ENCODE results near the gene ZRSR2.
"Not testable (repeated sequence)": the region's sequence is repeated elsewhere in the genome, so short reads cannot be mapped to it uniquely, and the experiment has no call there.

Gene ZRSR2

GRCh38 chrX:15825936-15826335, 35.7 kb downstream of the ZRSR2 start:
- no peak overlapping the region for H3K9ac ChIP-seq (ENCODE audit: low read length in 2 of 2)
- no peaks in the 10 kb centered on the region for H3K9me3 ChIP-seq (ENCODE audit: control insufficient read depth in 2 of 2, low read length in 2 of 2)
- no peak overlapping the region for H3K27ac ChIP-seq (ENCODE audit: low read length)
- peaks cover 3 to 14% of the 10 kb centered on the region in 2 donors for H3K36me3 ChIP-seq (ENCODE audit: control insufficient read depth in 2 of 2, insufficient read depth in 2 of 2, low read length in 2 of 2)
- no peaks in the 10 kb centered on the region for H3K4me1 ChIP-seq (ENCODE audit: control insufficient read depth, insufficient read depth, low read length)
- H3K4me3 ChIP-seq (ENCODE audit: low read length in 2 of 2) = no peak overlapping the region
- no peaks in the 10 kb centered on the region for H3K27me3 ChIP-seq (ENCODE audit: control insufficient read depth in 1 of 2, insufficient read depth in 2 of 2, low read length in 2 of 2)

DNA sequence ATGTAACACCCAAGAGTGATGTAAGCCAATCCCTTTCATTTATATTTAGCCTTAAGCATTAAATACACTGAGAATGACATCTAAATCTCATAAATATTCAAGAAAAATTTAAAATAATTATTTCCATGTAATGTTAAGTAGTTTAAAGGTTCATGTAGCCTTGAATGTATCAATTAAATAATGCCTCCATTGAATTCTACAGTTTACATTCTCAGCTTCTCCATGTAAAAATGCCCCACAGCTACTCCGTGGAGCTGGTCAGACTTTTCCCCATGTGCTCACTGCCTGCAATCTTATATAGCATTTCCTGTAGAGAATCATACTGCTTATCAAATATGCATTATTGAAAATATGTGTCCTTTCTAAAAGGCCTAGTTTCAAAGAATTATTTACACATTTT, 38.9 kb downstream of the ZRSR2 start:
- Histone ChIP-seq H3K27me3 (ENCODE audit: control insufficient read depth in 1 of 2, insufficient read depth in 2 of 2, low read length in 2 of 2) (no peaks in the 10 kb centered on the region), H3K4me3 (ENCODE audit: low read length in 2 of 2) (no peak overlapping the region), H3K36me3 (ENCODE audit: control insufficient read depth in 2 of 2, insufficient read depth in 2 of 2, low read length in 2 of 2) (peaks cover 0 to 5% of the 10 kb centered on the region in 2 donors), H3K9ac (ENCODE audit: low read length in 2 of 2) (no peak overlapping the region), H3K4me1 (ENCODE audit: control insufficient read depth, insufficient read depth, low read length) (no peaks in the 10 kb centered on the region), H3K27ac (ENCODE audit: low read length) (no peak overlapping the region), H3K9me3 (ENCODE audit: control insufficient read depth in 2 of 2, low read length in 2 of 2) (no peaks in the 10 kb centered on the region)

DNA sequence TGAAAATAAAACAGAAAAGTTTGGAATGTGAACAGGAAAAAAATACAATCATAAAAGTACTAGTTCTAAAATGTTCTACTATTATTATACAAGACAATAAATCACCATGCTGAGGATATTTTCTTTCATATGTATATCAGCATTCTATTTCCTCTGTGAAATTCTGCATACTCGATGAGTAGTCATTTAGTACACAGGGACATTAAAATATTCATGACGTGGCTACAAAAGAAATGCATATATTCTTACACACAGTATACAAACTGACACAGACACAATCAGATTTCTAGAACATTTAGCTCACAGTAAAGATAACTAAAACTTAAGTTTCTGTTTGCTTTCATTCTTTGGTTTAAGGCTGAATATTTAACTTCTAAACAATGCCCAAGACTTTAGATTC, 41.1 kb downstream of the ZRSR2 start:
- not testable (repeated sequence) for H3K36me3 ChIP-seq (ENCODE audit: control insufficient read depth in 2 of 2, insufficient read depth in 2 of 2, low read length in 2 of 2); H3K9ac ChIP-seq (ENCODE audit: low read length in 2 of 2); H3K27me3 ChIP-seq (ENCODE audit: control insufficient read depth in 1 of 2, insufficient read depth in 2 of 2, low read length in 2 of 2); H3K4me1 ChIP-seq (ENCODE audit: control insufficient read depth, insufficient read depth, low read length); H3K27ac ChIP-seq (ENCODE audit: low read length); H3K9me3 ChIP-seq (ENCODE audit: control insufficient read depth in 2 of 2, low read length in 2 of 2); H3K4me3 ChIP-seq (ENCODE audit: low read length in 2 of 2)

DNA sequence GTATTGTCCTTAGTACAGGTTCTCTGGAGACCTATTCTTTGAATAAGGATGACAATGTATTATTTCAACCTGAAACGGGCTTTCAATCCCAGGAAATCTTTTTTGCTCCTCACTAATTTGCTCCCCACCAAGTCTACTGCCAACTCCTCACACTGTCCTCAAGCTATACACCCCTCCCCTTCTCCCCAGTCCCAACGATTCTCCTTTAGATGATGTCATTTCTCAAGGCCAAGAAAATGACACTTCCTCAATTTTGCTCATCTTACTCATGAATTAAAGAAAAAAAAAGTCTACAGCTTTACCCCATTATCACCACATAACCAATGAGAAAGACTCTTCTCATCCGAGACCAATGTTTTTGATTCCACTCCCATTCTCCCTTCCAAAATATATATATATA, 43.8 kb downstream of the ZRSR2 start:
- Histone ChIP-seq H3K9ac (ENCODE audit: low read length in 2 of 2) (no peak overlapping the region), H3K27me3 (ENCODE audit: control insufficient read depth in 1 of 2, insufficient read depth in 2 of 2, low read length in 2 of 2) (no peaks in the 10 kb centered on the region), H3K9me3 (ENCODE audit: control insufficient read depth in 2 of 2, low read length in 2 of 2) (no peaks in the 10 kb centered on the region), H3K36me3 (ENCODE audit: control insufficient read depth in 2 of 2, insufficient read depth in 2 of 2, low read length in 2 of 2) (no peaks in the 10 kb centered on the region), H3K4me1 (ENCODE audit: control insufficient read depth, insufficient read depth, low read length) (no peaks in the 10 kb centered on the region), H3K4me3 (ENCODE audit: low read length in 2 of 2) (no peak overlapping the region), H3K27ac (ENCODE audit: low read length) (no peak overlapping the region)

GRCh38 chrX:15834827-15835595, 44.7 kb downstream of the ZRSR2 start:
- H3K4me3 ChIP-seq (ENCODE audit: low read length in 2 of 2) = no peak overlapping the region
- H3K27ac ChIP-seq (ENCODE audit: low read length) = no peak overlapping the region
- H3K9me3 ChIP-seq (ENCODE audit: control insufficient read depth in 2 of 2, low read length in 2 of 2) = no peaks in the 10 kb centered on the region
- H3K4me1 ChIP-seq (ENCODE audit: control insufficient read depth, insufficient read depth, low read length) = no peaks in the 10 kb centered on the region
- no peak overlapping the region for H3K9ac ChIP-seq (ENCODE audit: low read length in 2 of 2)
- no peaks in the 10 kb centered on the region for H3K36me3 ChIP-seq (ENCODE audit: control insufficient read depth in 2 of 2, insufficient read depth in 2 of 2, low read length in 2 of 2)
- no peaks in the 10 kb centered on the region for H3K27me3 ChIP-seq (ENCODE audit: control insufficient read depth in 1 of 2, insufficient read depth in 2 of 2, low read length in 2 of 2)

DNA sequence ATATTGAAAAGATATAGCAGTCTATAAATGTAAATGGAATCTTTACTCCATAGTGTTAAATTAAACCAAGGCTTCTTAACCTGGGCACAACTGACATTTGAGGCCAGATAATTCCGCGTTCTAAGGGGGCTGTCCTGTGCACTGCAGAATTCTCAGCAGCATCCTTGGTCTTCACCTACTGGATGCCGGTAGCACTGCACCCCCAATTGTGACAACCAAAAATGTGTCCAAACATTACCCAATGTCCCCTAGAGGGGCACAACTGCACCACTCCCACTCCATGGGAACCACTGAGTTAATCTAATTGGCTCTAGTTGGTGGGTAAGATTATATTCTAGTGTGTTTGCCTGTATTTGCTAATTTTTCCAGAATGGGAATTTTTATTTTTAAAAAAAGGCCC, 47.7 kb downstream of the ZRSR2 start:
- no peak overlapping the region for H3K9ac ChIP-seq (ENCODE audit: low read length in 2 of 2)
- H3K36me3 ChIP-seq (ENCODE audit: control insufficient read depth in 2 of 2, insufficient read depth in 2 of 2, low read length in 2 of 2) = no peaks in the 10 kb centered on the region
- H3K27me3 ChIP-seq (ENCODE audit: control insufficient read depth in 1 of 2, insufficient read depth in 2 of 2, low read length in 2 of 2) = no peaks in the 10 kb centered on the region
- no peak overlapping the region for H3K4me3 ChIP-seq (ENCODE audit: low read length in 2 of 2)
- H3K9me3 ChIP-seq (ENCODE audit: control insufficient read depth in 2 of 2, low read length in 2 of 2) = no peaks in the 10 kb centered on the region
- H3K27ac ChIP-seq (ENCODE audit: low read length) = no peak overlapping the region
- H3K4me1 ChIP-seq (ENCODE audit: control insufficient read depth, insufficient read depth, low read length) = no peaks in the 10 kb centered on the region

DNA sequence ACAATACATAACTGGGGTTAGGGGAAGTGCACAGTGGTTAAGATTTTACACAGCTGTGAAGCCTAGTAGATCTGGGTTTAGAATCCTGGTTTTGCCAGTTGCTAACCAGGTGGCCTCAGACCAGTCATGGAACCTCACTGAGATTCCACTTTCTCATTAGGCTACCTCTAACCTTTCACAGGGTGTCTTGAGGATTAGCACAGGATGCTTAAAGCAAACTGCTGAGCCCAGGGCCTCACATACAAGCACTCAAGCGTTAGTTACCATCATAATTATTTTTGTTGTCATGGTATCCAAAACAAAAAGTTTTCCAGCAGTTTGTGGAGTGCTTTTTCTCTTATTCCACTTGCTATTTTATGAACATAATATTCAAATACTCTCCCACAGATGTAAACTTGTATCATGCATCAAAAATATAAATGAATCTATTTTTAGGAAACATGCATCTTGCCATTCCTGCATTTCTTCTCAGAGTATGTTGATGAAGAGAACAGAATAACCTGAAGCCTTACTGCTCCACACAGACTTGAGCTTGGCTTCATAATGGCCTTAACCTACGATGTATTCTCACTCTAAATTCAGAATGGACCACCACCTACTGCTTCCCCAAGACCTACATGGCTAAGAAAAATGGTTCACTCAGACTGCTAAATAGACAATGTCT, 51.7 kb downstream of the ZRSR2 start:
- H3K4me3 ChIP-seq (ENCODE audit: low read length in 2 of 2) = no peak overlapping the region
- H3K27me3 ChIP-seq (ENCODE audit: control insufficient read depth in 1 of 2, insufficient read depth in 2 of 2, low read length in 2 of 2) = no peaks in the 10 kb centered on the region
- H3K27ac ChIP-seq (ENCODE audit: low read length) = no peak overlapping the region
- H3K4me1 ChIP-seq (ENCODE audit: control insufficient read depth, insufficient read depth, low read length) = no peaks in the 10 kb centered on the region
- H3K9me3 ChIP-seq (ENCODE audit: control insufficient read depth in 2 of 2, low read length in 2 of 2) = no peaks in the 10 kb centered on the region
- no peak overlapping the region for H3K9ac ChIP-seq (ENCODE audit: low read length in 2 of 2)
- peaks cover 0 to 11% of the 10 kb centered on the region in 2 donors for H3K36me3 ChIP-seq (ENCODE audit: control insufficient read depth in 2 of 2, insufficient read depth in 2 of 2, low read length in 2 of 2)

- H3K4me3 ChIP-seq (ENCODE audit: low read length in 2 of 2) = no peak overlapping the region
- H3K36me3 ChIP-seq (ENCODE audit: control insufficient read depth in 2 of 2, insufficient read depth in 2 of 2, low read length in 2 of 2) = peaks cover 0 to 11% of the 10 kb centered on the region in 2 donors
- peaks cover 5% of the 10 kb centered on the region for H3K4me1 ChIP-seq (ENCODE audit: control insufficient read depth, insufficient read depth, low read length)
- H3K27me3 ChIP-seq (ENCODE audit: control insufficient read depth in 1 of 2, insufficient read depth in 2 of 2, low read length in 2 of 2) = no peaks in the 10 kb centered on the region
- H3K9me3 ChIP-seq (ENCODE audit: control insufficient read depth in 2 of 2, low read length in 2 of 2) = no peaks in the 10 kb centered on the region
- no peak overlapping the region for H3K9ac ChIP-seq (ENCODE audit: low read length in 2 of 2)
- no peak overlapping the region for H3K27ac ChIP-seq (ENCODE audit: low read length)
Observed at GRCh38 chrX:15843960-15844359, 53.7 kb downstream of the ZRSR2 start.

DNA sequence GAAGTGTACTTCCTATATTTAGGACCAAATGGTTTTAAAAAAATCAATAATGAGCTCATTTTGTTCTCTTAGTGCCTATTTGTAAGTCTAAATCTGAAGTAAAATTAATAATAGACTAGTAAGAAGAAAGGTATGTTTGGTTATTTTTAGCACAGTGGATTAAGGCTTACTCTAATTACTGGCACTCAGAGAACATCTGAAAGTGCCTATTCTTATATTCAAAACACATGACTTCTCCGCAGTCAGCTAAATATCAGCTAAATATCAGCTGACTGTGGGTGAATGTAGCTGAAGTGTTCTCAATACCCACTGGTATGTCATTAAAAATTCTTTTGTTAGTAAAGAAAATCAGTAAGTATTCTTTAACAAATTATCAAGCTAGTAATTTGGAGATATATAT, 58.3 kb downstream of the ZRSR2 start:
- Histone ChIP-seq H3K9ac (ENCODE audit: low read length in 2 of 2) (no peak overlapping the region), H3K4me3 (ENCODE audit: low read length in 2 of 2) (no peak overlapping the region), H3K27me3 (ENCODE audit: control insufficient read depth in 1 of 2, insufficient read depth in 2 of 2, low read length in 2 of 2) (peaks cover 0 to 2% of the 10 kb centered on the region in 2 donors), H3K4me1 (ENCODE audit: control insufficient read depth, insufficient read depth, low read length) (peaks cover 5% of the 10 kb centered on the region), H3K9me3 (ENCODE audit: control insufficient read depth in 2 of 2, low read length in 2 of 2) (no peaks in the 10 kb centered on the region), H3K27ac (ENCODE audit: low read length) (no peak overlapping the region), H3K36me3 (ENCODE audit: control insufficient read depth in 2 of 2, insufficient read depth in 2 of 2, low read length in 2 of 2) (peaks cover 0 to 11% of the 10 kb centered on the region in 2 donors)

DNA sequence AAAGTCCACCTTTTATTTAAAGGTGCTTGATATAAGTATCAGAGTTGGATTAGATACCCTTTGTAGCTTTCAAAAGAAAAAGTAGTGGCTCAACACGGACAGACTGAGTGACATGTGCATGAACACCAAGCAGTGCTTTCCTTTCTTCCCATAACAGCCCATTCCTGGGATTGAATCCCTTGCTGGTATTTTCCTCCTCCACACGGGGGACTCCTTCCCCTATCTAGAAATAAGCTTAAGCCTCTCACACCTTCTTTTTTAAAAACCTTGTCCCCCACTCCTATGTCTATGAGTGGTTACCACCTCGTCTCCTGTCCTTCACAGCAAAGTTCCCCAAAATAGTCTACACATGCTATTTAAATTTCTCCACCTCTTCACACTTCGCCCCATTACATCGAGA, 59.3 kb downstream of the ZRSR2 start:
- no peak overlapping the region for H3K9ac ChIP-seq (ENCODE audit: low read length in 2 of 2)
- peaks cover 0 to 6% of the 10 kb centered on the region in 2 donors for H3K27me3 ChIP-seq (ENCODE audit: control insufficient read depth in 1 of 2, insufficient read depth in 2 of 2, low read length in 2 of 2)
- no peaks in the 10 kb centered on the region for H3K9me3 ChIP-seq (ENCODE audit: control insufficient read depth in 2 of 2, low read length in 2 of 2)
- peaks cover 0 to 7% of the 10 kb centered on the region in 2 donors for H3K36me3 ChIP-seq (ENCODE audit: control insufficient read depth in 2 of 2, insufficient read depth in 2 of 2, low read length in 2 of 2)
- peaks cover 10% of the 10 kb centered on the region for H3K4me1 ChIP-seq (ENCODE audit: control insufficient read depth, insufficient read depth, low read length)
- no peak overlapping the region for H3K27ac ChIP-seq (ENCODE audit: low read length)
- no peak overlapping the region for H3K4me3 ChIP-seq (ENCODE audit: low read length in 2 of 2)

DNA sequence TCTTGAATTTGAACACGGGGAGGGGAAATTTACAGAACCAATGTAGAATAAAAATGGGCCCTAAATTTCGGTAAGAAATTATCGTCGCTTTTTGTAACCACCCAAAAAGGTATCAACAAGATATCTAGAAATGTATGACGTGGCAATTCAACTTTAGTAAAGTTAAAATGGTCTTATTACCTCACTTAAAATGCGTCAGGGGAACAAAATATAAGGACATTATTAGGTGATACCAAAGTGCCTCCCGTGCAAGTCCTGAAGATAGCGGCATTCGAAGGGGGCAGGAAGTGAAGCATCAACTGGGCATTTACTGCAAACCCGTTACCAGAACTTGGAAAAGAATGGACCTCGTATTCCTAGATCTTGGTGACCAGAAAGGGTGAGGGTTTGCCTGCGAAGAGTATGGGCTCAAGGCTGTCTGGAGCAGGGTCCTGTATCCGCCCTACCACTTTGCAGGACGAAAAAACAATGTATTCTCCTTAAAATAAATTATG, 63.3 kb downstream of the ZRSR2 start:
- Histone ChIP-seq H3K27me3 (ENCODE audit: control insufficient read depth in 1 of 2, insufficient read depth in 2 of 2, low read length in 2 of 2) (peaks cover 0 to 6% of the 10 kb centered on the region in 2 donors), H3K9me3 (ENCODE audit: control insufficient read depth in 2 of 2, low read length in 2 of 2) (no peaks in the 10 kb centered on the region), H3K4me1 (ENCODE audit: control insufficient read depth, insufficient read depth, low read length) (peaks cover 9% of the 10 kb centered on the region), H3K27ac (ENCODE audit: low read length) (peak overlapping the region; percentile 3), H3K9ac (ENCODE audit: low read length in 2 of 2) (peak overlapping the region; percentile 52 to 54), H3K36me3 (ENCODE audit: control insufficient read depth in 2 of 2, insufficient read depth in 2 of 2, low read length in 2 of 2) (no peaks in the 10 kb centered on the region), H3K4me3 (ENCODE audit: low read length in 2 of 2) (peak overlapping the region; percentile 78 to 88)
